ENCODE measurements around the gene FASTKD1.
"Not testable (repeated sequence)": the region's sequence is repeated elsewhere in the genome, so short reads cannot be mapped to it uniquely, and the experiment has no call there.

FASTKD1 gene

DNA sequence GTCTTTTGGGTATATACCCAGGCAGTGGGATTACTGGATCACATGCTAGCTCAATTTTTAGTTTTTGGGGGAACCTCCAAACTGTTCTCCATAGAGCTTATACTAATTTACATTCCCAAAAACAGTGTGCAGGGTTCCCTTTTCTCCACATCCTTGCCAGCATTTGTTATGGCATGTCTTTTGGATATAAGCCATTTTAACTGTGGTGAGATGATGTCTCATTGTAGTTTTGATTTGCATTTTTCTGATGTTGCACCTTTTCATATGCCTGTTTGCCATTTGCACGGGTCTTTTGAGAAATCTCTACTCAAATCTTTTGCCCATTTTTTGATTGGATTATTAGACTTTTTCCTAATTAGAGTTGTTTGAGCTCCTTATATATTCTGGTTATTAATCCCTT is 8.0 kb downstream of the FASTKD1 start:
- TF ChIP-seq, protein P1, sequence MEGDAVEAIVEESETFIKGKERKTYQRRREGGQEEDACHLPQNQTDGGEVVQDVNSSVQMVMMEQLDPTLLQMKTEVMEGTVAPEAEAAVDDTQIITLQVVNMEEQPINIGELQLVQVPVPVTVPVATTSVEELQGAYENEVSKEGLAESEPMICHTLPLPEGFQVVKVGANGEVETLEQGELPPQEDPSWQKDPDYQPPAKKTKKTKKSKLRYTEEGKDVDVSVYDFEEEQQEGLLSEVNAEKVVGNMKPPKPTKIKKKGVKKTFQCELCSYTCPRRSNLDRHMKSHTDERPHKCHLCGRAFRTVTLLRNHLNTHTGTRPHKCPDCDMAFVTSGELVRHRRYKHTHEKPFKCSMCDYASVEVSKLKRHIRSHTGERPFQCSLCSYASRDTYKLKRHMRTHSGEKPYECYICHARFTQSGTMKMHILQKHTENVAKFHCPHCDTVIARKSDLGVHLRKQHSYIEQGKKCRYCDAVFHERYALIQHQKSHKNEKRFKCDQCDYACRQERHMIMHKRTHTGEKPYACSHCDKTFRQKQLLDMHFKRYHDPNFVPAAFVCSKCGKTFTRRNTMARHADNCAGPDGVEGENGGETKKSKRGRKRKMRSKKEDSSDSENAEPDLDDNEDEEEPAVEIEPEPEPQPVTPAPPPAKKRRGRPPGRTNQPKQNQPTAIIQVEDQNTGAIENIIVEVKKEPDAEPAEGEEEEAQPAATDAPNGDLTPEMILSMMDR (IDR thresholded peaks at IDR 0.05; ENCODE audit: low read depth, low read length, missing control alignments): no peak
- no peak overlapping the region for H3K4me3 ChIP-seq (ENCODE audit: low read depth, low read length)

DNA sequence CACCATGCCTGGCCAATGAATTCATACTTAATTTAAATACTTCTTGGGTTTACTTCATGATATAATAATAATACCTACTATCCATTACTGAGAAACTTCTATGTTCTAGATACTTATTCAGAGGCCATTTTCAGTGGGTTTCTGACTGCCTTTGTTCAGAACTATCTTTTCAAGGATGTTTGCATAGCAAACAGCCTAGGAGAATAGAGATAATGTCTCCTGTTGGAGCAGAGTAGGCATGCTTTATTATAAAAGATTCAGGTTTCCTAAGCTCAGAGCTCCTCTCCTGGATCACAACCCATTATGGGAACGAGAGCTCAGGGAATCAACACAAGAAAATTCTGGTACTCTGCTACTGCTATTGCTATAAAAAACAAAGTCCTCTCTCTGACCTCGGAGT is 11.1 kb downstream of the FASTKD1 start:
- H3K4me3 ChIP-seq (ENCODE audit: low read depth, low read length): no peak overlapping the region
- TF ChIP-seq, protein P1 (IDR thresholded peaks at IDR 0.05; ENCODE audit: low read depth, low read length, missing control alignments): no peak
- no peak for DNase-seq (ENCODE audit: low read depth)

More for the DNA sequence above, 8.0 kb downstream of the FASTKD1 start:
- no peak for DNase-seq (ENCODE audit: low read depth)

- DNase-seq (ENCODE audit: low read depth); H3K4me3 ChIP-seq (ENCODE audit: low read depth, low read length): not testable (repeated sequence)
These were observed 11.6 kb downstream of the FASTKD1 start for GRCh38 chr2:169562084-169562483.

DNA sequence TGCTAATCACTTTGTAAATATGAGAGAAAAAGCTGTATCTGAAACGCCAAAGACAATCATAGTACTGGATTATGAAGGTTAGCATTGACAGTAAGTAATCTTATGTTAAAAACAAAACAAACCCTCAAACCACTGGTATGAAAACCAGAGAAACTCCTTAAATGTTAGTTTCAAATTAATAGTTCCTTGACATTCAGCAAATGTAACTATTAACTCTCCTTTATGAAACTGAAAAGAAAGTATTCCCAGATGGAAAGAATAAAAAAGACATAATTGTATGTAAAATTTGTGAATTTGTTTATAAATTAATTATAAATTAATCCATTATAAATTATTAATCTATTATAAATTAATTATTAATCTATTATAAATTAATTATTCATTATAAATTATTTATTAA is 12.3 kb downstream of the FASTKD1 start:
- DNase-seq (ENCODE audit: low read depth): no peak
- TF ChIP-seq, protein P1 (IDR thresholded peaks at IDR 0.05; ENCODE audit: low read depth, low read length, missing control alignments): no peak
- H3K4me3 ChIP-seq (ENCODE audit: low read depth, low read length): no peak overlapping the region

- no peak for DNase-seq (ENCODE audit: low read depth)
- TF ChIP-seq, protein P1 (IDR thresholded peaks at IDR 0.05; ENCODE audit: low read depth, low read length, missing control alignments): no peak
- no peak overlapping the region for H3K4me3 ChIP-seq (ENCODE audit: low read depth, low read length)
These were observed 26.9 kb downstream of the FASTKD1 start for GRCh38 chr2:169546756-169547155.

- H3K4me3 ChIP-seq (ENCODE audit: low read depth, low read length): no peak overlapping the region
- DNase-seq (ENCODE audit: low read depth): no peak
- TF ChIP-seq, protein P1 (IDR thresholded peaks at IDR 0.05; ENCODE audit: low read depth, low read length, missing control alignments): no peak
These were observed 31.2 kb downstream of the FASTKD1 start for GRCh38 chr2:169542433-169542832.

GRCh38 chr2:169540146-169540545 is 33.5 kb downstream of the FASTKD1 start:
- no peak for DNase-seq (ENCODE audit: low read depth)
- H3K4me3 ChIP-seq (ENCODE audit: low read depth, low read length): no peak overlapping the region
- TF ChIP-seq, protein P1 (IDR thresholded peaks at IDR 0.05; ENCODE audit: low read depth, low read length, missing control alignments): no peak

DNA sequence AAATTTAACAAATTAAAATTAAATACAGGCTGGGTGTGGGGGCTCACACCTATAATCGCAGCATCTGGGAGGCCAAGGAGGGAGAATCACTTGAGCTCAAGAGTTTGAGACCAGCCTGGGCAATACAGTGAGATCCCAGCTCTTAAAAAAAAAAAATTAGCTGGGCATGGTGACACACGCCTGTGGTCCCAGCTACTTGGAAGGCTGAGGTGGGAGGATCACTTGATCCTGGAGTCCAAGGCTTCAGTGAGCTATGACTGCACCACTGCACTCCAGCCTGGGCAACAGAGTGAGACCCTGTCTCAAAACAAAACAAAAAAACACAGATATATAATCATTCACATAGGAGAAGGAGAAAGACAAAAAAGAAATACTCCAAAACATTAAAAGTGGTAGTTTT is 34.2 kb downstream of the FASTKD1 start:
- not testable (repeated sequence) for DNase-seq (ENCODE audit: low read depth); H3K4me3 ChIP-seq (ENCODE audit: low read depth, low read length)
